Stimulated activated CD4-positive, alpha-beta T cell treated with anti-CD3 and anti-CD28 coated beads, Interleukin-2, amount 100 ng/mL, for 24 hours (primary cell): ENCODE results near the gene MTPN.

Experiments
- DNase-seq, 2 donors: peaks; one replicate each; pipeline ENCODE4 v3.0.0-alpha.2; 2020

The MTPN gene

DNA sequence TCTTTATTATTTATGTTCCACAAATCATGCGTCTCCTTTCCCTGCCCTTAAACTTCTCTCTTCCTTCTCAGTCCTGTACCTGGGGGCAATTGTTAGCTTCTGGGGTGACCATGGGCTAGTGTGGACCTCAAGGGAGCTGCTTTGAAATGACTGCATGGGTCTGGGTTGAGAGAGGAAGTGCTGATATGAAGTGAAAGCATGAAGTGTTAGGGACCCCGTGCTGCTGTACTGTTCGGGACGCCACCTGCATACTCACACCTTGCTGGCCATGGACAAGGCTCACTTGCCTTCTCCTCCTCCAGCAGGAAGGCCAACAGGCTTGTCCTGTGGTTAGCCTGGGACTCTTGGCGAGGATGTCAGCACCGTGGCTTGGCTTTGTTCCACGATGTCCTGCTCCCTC lies 56.7 kb downstream of the MTPN start:
- no peak for DNase-seq

DNA sequence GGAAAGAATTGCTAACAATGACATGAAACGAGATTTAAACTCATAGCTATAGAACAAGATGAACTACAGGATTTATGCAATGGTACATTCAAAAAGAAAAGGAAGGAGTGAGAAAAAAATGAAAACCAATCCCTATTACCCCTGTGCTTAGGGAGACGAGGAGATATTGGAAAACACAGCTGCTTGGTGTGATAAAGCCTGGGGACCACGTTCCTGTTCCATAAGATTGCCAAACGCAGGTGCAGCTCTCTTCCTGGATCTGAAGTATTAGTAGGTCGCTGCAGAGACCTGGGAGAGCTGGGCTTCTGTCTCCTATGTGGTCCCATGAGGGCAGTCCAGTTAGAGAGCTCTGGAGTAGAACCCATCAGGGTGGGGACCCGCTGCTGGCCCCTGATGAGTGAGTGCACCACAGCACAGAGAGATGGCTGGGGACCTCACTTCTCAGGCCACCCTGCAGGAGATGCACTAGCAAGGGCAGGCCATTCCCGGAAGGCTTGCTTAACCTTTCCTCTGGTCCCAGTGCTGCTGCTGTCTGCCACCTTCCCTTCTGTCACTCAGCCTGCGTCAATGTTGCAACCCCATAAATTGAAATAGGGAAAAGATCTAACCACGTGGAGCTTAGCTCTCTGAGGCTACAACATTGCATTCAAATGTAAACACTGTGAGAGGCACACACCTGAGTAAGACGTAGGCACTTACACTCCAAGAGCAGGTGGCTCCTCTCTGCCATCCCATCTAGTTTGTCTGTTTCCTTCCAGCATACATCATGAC lies 57.9 kb downstream of the MTPN start:
- DNase-seq: no peak

DNA sequence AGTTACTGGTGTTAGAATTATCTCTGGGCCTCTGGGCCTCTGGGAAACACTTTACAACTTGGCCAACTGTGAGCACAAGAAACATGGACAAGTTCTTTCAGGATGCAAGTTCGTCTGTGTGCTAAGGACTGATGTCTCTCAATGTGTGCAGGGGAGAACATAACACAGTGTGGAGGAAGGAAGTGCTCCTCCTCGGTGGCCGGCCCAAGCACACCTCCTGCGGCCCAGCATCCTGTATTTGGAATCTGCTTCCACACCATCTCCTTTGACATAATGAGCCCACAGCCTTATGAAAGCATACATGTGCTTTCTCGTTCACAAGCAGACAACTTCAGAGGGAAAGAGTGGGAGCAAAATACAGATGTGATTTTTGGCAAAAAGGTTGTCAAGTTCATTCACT lies 59.0 kb downstream of the MTPN start:
- no peak for DNase-seq

DNA sequence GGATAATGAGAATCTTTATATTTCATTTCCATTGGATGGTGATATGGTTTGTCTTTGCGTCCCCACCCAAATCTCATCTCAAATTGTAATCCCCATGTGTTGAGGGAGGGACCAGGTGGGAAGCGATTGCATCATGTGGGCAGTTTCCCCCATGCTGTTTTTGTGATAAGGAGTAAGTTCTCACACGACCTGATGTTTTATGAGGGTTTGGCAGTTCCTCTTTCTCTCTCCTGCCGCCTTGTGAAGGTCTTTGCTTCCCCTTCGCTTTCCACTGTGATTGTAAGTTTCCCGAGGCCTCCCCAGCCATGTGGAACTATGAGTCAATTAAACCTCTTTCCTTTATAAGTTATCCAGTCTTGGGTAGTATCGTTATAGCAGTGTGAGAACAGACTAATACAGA lies 59.4 kb downstream of the MTPN start:
- DNase-seq: no peak

DNA sequence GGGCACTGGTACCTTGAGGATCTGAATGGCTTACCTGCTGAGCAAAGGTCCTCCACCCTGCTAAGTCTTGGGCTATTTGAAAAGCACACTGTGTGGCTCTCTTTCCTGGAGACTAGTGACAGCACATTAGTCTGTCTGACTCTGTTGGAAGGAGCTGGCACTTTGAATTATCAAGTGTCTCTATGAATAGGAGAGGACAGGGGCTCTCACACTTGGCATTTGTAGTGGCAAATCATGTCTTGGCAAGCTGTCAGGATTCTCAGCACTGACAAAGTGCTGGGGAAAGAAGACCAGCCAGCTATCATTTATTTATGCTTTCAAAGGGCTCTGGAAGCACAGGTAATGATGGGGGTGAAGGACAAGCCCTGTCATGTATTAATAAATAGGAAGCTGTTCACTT lies 62.8 kb downstream of the MTPN start:
- DNase-seq: no peak

DNA sequence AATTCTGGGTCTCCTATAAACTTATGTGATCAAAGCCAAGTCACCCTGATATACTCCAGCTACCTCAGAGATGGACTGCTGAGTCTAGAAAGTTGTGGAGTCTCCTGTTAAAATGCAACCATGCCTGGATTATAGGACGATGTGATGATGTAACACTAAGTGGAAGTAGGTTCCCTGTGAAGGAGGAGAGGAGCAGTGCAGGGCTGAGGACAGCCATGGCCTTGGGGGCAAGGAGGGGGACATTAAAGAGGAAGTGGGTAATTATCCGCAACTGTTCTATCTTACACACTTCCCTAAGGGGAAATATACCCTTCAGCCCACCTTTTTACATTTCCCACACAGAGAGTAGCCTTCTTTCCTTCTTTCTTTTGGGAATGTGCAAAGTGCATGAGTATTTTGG lies 63.8 kb downstream of the MTPN start:
- no peak for DNase-seq

DNA sequence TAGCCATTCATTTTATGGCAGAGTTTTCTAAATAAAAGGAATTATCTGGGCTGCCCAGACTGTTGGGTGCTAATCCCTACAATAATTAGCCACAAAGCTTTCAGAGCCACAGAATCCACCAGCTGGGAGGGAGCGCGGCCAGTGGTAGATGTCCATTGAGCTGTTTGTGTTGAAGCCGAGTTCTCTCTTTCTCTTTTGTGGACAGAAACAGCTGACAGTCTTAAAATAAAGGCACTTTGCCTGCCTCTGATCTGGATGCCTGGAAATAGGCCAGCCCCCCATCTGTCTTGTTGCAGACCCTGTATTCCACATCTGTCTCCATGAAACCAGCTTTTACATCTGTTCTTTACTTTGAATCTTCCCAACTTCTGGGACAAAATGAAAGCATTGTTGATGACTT lies 66.1 kb downstream of the MTPN start:
- no peak for DNase-seq

DNA sequence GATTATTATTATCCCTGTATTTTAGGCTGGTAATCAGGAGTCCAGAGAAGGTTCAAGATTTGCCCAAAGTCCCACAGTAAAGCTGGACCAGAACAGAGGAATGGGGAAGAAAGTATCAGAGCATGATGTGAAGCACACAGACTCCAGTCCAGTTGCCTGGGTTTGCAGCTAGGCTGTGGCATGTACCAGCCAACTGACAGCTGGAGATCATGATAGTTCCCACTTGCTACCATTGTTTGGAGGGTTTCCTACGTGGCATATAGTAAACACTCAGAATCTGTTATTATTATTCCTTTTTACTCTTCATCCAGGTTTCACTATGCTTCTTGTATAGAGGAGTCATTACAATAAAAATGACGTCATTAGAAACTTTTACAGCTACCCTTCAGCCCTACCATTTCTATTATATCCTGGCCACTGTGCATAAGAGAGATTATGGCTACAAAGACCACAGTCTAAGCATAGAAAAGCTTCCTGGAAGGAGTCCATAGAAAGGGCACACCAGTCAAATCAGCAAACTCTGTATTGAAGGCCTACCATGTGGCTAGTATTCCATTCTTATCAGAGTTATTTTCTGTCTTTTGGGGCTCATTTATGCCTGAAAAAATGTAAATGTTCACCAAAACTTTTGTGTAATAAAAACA lies 66.6 kb downstream of the MTPN start:
- no peak for DNase-seq

DNA sequence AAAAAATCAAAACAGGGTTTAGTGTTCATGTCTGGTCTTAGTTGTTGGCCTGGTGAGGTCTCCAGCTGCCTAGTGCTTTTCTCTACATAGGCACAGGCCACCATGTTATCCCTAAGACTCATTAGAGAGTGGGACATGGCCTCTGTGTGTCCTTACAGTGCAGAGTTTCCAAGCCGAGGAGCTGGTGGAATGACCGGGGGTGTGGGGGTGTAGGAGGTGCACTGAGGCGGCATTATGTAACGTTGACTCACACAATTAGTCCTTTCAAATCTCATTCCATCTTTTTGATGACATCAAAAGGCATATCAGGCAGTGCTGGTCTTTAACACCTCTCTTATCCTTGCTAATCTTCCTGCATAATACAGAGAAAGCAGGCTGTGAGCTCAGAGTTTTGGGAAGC lies 71.3 kb downstream of the MTPN start:
- no peak for DNase-seq

DNA sequence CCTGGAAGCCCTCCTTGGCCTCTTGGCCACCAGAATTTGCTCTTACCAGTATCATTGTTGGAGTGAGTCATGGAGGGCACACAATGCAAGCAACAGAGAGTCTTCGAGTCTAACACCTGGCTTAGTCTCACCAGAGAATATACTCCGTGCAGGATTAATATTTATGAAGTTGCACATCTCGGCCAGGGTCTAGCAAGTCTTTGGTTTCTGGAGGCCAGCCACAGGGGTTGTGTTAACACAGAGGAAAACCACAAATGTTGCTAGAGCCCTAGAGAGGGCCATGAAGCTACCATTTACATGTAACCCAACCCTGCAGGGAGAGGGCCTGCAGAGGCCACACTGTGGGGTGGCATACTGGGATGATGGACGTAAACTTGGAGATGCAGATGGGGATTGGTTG lies 71.8 kb downstream of the MTPN start:
- no peak for DNase-seq

DNA sequence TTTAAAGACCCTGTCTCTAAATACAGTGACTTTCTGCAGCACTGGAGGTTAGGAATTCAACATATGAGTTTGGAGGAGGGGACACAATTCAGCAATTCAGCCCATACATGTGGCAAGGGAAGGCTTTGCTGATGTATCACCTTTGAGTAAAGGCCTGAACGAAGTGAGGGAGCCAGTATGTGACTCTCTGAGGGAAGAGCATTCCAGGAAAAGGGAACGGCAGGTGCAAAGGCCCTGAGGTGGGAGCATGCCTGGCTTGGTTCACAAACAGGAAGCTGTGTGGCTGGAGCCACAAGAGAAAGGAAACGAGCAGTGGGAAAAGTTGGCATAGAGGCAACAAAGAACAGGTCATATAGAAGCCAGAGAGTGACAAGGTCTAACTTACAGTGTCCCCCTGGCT lies 72.9 kb downstream of the MTPN start:
- no peak for DNase-seq

DNA sequence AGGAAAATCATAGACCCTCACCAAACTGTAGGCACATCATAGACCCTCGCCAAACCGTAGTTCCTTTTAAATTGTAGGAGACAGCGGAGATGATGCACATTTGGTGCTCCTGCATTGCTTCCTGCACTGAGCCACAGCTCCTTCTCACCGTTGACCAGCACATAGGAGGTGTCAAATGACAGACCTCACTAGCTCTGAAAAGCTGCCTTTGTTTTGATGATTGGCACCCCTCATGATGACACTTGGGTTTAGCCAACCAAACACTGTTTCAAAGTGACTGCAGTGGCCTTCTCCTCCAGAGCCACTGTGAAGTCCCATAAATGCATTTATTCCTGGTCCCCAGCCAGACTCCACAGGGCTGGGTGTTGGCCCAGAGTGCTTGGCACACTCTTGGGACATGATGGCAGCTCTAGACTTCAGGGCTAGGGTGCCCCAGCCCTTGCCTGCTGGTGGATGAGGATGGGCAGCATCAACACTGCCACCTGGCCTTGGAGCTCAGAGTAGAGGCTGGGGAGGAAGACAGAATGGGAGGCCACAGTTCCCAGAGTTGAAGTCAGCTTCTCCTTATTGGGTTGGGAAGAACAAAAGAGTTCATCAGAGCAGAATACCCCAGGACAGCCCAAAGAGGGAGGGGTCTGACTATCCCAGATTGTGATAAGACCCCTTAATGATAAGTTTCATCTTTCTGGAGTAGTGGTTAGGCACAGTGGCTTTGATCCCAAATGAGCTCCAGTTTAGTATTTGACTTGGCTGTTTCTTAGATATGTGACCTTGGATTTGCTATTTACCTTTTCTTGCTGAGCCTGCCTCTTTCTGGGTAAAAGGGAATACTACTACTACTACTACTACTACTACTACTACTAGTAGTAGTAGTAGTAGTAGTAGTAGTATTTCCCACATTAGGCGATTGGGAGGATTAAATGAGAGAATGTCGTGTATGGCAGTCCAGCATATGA lies 75.3 kb downstream of the MTPN start:
- no peak for DNase-seq

DNA sequence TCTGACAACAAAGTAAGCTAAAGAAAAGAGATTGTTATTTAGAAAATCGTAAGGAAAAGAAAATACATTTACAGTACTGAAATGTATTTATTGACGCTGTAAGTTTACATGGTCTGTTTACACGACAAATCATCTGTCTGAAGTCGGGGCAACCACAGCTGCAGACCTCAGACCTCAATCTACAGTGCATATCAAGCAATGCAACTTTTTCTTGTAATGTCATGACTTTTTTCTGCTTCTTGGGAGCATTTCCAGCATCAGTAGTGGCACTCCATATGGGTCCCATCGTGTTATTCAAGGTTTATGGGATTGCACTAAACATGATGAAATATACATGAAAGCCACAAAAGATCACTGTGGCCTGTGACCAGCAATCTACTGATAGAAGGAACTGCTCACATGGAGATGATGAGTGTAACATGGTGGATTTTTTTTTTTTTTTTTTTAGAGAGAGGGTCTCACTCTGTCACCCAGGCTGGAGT lies 77.1 kb downstream of the MTPN start:
- DNase-seq: no peak

DNA sequence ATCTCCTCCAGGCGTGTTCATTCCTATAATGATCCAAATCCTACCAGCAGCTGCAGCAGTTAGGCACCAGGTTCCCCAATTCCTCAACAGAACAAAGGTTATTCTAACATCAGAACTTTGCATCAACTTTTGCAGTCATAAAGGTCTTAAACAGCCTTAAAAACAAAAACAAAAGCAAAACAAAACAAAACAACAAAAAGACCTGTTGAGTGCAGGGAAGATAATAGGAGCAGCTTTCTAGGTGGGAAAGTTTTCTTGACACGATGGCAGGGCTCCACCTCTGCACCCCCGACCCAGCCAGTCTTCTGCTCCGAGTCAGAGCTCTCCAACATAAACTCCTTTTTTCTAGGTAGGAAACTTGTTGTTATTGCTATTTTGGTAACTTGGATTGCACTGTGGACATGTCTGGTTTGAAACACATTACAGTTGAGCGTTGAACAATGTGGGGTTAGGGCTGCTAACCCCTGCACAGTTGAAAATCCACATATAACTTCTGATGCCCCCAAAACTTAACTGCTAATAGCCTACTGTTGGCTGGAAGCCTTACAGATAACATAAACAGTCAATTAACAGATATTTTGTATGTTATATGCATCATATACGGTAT lies 77.6 kb downstream of the MTPN start:
- no peak for DNase-seq

DNA sequence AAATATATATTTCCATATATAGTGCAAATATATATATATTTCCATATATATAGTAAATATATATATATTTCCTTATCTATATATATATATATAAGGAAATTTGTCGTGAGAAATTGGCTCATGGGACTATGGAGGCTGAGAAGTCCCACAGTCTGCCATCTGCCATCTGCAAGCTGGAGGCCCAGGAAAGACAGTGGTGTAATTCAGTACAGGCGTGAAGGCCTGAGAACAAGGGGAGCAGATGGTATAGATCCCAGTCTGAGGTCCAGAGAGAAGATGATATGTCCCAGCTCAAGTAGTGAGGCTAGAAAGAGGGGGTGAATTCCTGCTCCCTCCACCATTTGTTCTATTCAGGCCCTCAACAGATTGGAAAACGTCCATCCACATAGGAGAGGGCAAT lies 78.9 kb downstream of the MTPN start:
- no peak for DNase-seq

DNA sequence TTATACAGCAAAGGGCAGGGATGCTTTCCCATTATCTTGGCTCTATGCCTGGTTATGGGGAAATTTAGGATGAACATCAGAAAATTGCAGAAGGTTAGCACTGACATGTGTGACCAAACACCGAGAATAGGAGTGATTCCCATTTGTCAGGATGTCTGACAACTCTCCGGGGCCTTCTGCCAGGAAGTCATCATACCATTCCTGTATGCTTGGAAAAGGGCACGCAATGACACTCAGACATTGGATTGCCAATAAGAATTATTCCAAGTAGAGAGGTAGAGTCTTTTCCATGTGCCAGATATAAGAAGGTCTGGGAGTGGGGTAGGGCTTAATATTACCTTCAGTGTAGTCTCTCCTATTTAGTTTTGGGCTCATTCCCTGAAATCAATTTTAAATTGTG lies 82.3 kb downstream of the MTPN start:
- no peak for DNase-seq

DNA sequence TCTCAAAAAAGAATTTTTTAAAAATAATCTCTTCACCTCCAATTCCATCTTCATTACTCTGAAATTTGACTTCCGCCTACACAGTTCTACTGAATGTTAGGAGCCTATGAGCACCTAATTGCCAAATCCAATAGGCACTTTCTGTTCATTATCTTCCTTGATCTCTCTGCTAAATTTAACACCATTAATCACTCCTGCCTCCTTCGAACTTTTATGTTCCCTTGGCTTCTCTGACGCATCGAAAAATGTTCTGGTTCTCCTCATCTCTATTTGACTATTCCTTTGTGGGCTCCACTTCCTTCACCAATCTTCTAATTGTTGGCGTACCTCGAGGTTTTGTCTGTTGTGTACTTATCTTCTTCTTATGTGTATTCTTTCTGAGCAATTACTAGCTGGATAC lies 87.3 kb downstream of the MTPN start:
- no peak for DNase-seq

DNA sequence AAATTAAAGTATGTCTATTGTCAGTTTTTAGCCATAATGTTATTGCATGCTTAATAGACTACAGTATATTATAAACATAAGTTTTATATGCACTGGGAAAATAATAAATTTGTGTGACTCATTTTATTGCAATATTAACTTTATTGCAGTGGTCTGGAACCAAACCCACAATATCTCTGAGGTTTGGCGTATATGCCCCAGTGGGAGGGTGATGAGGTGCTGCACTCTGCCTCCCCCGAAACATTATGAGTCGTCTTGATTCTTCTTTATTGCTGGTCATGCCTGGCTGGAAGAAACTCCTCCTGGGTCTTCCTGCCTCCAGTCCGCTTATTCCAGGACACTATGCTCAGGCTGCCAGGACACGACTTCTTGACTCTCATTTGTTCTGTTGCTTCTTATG lies 88.4 kb downstream of the MTPN start:
- DNase-seq: no peak

DNA sequence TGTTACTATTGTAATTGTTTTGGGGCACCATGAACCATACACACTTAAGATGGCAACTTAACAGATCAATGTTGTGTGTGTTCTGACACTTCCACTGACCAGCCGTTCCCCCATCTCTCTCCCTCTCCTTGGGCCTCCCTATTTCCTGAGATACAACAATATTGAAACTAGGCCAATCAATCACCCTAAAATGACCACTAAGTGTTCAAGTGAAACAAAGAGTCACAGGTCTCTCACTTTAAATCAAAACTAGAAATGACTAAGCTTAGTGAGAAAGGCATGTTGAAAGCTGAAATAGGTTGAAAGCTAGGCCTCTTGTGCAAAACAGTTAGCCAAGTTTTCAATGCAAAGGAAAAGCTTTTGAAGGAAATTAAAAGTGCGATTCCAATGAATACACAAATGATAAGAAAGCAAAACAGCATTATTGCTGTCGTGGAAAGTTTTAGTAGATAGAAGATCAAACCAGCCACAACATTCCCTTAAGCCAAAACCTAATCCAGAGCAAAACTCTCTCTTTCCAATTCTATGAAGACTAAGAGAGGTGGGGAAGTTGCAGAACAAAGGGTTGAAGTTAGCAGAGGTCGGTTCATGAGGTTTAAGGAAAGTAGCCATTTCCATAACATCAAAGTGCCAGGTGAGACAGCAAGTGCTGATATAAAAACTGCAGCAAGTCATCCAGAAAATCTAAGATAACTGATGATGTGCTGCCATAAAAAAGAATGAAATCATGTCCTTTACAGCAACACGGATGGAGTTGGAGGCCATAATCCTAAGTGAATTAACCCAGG lies 90.6 kb downstream of the MTPN start:
- no peak for DNase-seq

DNA sequence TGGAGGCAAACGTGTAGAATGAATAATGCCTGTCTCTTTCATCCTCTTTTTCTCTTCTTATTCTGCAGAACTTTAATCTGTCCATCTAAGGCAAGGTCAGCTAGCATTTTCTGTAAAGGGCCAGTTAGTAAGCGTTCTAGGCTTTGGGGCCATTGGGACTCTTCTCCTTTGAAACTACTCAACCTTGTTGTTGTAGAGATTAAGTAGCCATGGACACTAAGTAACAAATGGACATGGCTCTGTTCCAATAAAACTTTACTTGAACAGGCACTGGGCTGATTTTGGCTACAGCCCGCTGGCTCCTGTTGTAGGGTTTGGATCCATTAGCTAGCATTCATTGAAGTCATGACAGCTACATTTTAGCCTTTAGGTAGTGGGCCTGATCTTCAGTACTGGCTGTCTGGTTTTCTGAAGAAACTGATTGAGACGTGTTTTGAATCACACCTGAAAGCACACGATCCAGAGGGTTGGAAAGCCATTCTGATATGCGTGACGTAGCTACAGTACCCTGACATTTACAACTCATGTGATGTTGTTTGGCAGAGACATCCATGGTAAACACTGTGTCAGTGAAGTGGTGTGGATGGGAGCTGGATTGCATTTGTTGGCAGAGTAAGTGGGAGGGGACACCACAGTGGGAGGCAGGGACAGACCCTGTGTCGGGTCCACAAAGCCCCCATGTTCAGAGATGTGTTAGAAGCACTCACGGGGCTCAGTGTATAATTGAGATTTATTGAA lies 92.5 kb downstream of the MTPN start:
- DNase-seq: no peak

DNA sequence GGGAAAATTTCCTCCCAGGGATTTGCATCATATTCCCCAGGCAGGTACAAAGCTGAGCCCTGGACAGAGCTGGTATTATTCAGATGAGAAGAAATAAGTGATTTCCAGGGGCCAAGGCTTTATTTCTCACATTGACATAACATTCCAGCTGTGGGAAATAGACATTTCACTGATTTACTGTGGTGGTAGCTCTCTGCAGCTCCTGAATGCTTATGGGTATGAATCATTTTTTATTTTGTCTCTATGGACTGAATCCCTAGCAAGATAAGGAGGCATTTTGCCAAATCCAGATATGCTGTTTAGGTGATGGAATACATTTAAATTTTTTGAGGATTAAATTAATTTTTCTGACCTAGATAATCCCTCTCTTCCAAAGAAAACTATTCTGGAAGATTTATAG lies 97.9 kb downstream of the MTPN start:
- no peak for DNase-seq

DNA sequence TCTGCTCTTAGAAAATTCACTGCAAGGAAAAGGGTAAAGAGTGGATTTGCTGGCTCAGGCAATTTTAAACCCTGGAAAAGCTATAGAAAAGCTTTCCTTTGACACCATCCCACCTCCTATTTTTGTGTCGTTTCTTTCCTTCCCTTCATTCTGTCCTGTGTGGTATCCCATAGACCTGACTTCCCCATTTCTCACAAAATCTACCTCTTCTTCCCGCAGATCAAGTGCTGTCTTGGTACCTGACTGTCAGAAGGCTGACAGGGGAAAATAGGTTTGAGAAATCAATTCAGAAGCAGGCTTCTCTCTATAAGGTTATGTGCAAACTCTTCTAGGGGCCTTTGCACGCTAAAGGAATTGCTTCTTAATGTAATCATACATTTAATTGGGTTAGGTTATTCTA lies 98.9 kb downstream of the MTPN start:
- no peak for DNase-seq
